Measurements from ENCODE around the gene PLA2R1.
"Not testable (repeated sequence)": the region's sequence is repeated elsewhere in the genome, so short reads cannot be mapped to it uniquely, and the experiment has no call there.

DNA sequence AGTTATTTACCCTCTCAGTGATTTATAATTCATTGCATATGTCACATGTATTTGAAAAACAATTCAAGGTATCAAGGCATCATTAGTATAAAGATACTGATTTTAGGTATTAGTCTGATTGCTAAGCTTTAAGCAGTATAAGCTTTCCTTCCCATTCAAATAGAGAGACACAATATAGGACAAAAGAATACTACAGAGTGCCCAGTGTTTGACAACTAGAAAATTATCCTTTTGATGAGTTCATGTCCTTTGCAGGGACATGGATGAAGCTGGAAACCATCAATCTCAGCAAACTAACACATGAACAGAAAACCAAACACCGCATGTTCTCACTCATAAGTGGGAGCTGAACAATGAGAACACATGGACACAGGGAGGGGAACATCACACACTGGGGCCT, 91.9 kb downstream of the PLA2R1 start:
- not testable (repeated sequence) for TF ChIP-seq FOSL2 (IDR thresholded peaks at IDR 0.05; ENCODE audit: borderline replicate concordance, low read depth); JUND (IDR thresholded peaks at IDR 0.05); MXI1 (IDR thresholded peaks at IDR 0.05; ENCODE audit: low read depth, low read length); GABPA (IDR thresholded peaks at IDR 0.05; ENCODE audit: low read depth); TAF1 (IDR thresholded peaks at IDR 0.05; ENCODE audit: borderline replicate concordance, low read depth, low read length); NFIC (IDR thresholded peaks at IDR 0.05; ENCODE audit: borderline replicate concordance); POLR2AphosphoS5 (IDR thresholded peaks at IDR 0.05; ENCODE audit: low read depth, low read length)
- TF ChIP-seq, protein P1, sequence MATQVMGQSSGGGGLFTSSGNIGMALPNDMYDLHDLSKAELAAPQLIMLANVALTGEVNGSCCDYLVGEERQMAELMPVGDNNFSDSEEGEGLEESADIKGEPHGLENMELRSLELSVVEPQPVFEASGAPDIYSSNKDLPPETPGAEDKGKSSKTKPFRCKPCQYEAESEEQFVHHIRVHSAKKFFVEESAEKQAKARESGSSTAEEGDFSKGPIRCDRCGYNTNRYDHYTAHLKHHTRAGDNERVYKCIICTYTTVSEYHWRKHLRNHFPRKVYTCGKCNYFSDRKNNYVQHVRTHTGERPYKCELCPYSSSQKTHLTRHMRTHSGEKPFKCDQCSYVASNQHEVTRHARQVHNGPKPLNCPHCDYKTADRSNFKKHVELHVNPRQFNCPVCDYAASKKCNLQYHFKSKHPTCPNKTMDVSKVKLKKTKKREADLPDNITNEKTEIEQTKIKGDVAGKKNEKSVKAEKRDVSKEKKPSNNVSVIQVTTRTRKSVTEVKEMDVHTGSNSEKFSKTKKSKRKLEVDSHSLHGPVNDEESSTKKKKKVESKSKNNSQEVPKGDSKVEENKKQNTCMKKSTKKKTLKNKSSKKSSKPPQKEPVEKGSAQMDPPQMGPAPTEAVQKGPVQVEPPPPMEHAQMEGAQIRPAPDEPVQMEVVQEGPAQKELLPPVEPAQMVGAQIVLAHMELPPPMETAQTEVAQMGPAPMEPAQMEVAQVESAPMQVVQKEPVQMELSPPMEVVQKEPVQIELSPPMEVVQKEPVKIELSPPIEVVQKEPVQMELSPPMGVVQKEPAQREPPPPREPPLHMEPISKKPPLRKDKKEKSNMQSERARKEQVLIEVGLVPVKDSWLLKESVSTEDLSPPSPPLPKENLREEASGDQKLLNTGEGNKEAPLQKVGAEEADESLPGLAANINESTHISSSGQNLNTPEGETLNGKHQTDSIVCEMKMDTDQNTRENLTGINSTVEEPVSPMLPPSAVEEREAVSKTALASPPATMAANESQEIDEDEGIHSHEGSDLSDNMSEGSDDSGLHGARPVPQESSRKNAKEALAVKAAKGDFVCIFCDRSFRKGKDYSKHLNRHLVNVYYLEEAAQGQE (IDR thresholded peaks at IDR 0.05; ENCODE audit: low read depth, low read length) = not testable (repeated sequence)
- TF ChIP-seq, protein P2, sequence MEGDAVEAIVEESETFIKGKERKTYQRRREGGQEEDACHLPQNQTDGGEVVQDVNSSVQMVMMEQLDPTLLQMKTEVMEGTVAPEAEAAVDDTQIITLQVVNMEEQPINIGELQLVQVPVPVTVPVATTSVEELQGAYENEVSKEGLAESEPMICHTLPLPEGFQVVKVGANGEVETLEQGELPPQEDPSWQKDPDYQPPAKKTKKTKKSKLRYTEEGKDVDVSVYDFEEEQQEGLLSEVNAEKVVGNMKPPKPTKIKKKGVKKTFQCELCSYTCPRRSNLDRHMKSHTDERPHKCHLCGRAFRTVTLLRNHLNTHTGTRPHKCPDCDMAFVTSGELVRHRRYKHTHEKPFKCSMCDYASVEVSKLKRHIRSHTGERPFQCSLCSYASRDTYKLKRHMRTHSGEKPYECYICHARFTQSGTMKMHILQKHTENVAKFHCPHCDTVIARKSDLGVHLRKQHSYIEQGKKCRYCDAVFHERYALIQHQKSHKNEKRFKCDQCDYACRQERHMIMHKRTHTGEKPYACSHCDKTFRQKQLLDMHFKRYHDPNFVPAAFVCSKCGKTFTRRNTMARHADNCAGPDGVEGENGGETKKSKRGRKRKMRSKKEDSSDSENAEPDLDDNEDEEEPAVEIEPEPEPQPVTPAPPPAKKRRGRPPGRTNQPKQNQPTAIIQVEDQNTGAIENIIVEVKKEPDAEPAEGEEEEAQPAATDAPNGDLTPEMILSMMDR (IDR thresholded peaks at IDR 0.05) = not testable (repeated sequence)
- TF ChIP-seq, protein P3, sequence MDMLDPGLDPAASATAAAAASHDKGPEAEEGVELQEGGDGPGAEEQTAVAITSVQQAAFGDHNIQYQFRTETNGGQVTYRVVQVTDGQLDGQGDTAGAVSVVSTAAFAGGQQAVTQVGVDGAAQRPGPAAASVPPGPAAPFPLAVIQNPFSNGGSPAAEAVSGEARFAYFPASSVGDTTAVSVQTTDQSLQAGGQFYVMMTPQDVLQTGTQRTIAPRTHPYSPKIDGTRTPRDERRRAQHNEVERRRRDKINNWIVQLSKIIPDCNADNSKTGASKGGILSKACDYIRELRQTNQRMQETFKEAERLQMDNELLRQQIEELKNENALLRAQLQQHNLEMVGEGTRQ (IDR thresholded peaks at IDR 0.05; ENCODE audit: borderline replicate concordance, low read depth, low read length) = not testable (repeated sequence)

Measured in SK-N-SH (cell line).